ENCODE data around the gene MARK3. TPM values are rescaled to one million over a fixed set of nuclear protein-coding genes. Genes with fewer than 3 reads are reported as not detected.
"Not testable (repeated sequence)": the region's sequence is repeated elsewhere in the genome, so short reads cannot be mapped to it uniquely, and the experiment has no call there.

The MARK3 gene
- total and polyA plus RNA-seq, 5 experiments from 2014 or later, result 26.8 to 128 (median 36.5) TPM

- Mint-ChIP-seq H3K4me3 (peak overlapping the region in 1 of 10 donors; percentile 32), H3K9me3 (no peaks in the 10 kb centered on the region), H3K4me1 (peaks cover 4 to 12% (median 5%) of the 10 kb centered on the region in 4 donors), H3K27ac (peak overlapping the region in 7 of 10 donors; percentile 24 to 76 (median 50)), H3K27me3 (no peaks in the 10 kb centered on the region), H3K36me3 (peaks cover 4 to 37% (median 6%) of the 10 kb centered on the region in 3 donors)
- POLR2A ChIA-PET, result interaction anchor here (1.5 kb wide), 1 partner anchor 13 kb away, joined by 6 read pairs; the partner anchor contains the start of gene EIF5
- ATAC-seq (no peak), DNase-seq (no peak)
Observed at GRCh38 chr14:103347091-103347815, 38.0 kb upstream of the MARK3 start.

- ATAC-seq, result no peak
- POLR2A ChIA-PET, result no interaction called here
- Mint-ChIP-seq H3K36me3 (peaks cover 2 to 29% (median 4%) of the 10 kb centered on the region in 3 donors), H3K4me1 (peaks cover 0 to 10% (median 4%) of the 10 kb centered on the region in 4 donors), H3K9me3 (no peaks in the 10 kb centered on the region), H3K27me3 (no peaks in the 10 kb centered on the region), H3K27ac (no peak overlapping the region), H3K4me3 (no peak overlapping the region)
- DNase-seq, result no peak
Observed at GRCh38 chr14:103348154-103348553, 37.1 kb upstream of the MARK3 start.

GRCh38 chr14:103349982-103350381 lies 35.2 kb upstream of the MARK3 start:
- POLR2A ChIA-PET, result no interaction called here
- no peak overlapping the region for H3K4me3 Mint-ChIP-seq
- no peaks in the 10 kb centered on the region for H3K27me3 Mint-ChIP-seq
- DNase-seq (no peak), ATAC-seq (no peak)
- peaks cover 0 to 5% (median 3%) of the 10 kb centered on the region in 4 donors for H3K4me1 Mint-ChIP-seq
- no peak overlapping the region for H3K27ac Mint-ChIP-seq
- peaks cover 0 to 10% (median 4%) of the 10 kb centered on the region in 3 donors for H3K36me3 Mint-ChIP-seq
- H3K9me3 Mint-ChIP-seq, result no peaks in the 10 kb centered on the region

DNA sequence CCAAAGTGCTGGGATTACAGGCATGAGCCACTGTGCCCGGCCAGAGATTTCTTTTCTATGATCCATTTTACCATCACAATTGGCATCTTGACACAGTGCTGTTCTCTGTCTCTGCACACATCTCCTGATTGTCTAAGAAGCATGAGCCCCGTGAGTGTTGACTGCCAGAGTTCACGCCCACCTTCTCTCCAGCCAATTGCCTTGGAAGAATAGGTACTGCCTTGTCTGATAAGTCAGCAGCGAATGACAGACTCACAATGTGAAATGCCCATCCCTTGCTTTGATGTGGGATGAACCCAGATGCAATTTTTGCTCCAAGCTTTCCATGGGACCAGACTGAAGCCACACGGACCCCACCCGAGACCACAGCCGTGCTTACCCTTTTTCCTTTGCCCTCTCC lies 31.9 kb upstream of the MARK3 start:
- Mint-ChIP-seq H3K9me3 (no peaks in the 10 kb centered on the region), H3K27me3 (peaks cover 0 to 3% (median 0%) of the 10 kb centered on the region in 5 donors), H3K4me3 (no peak overlapping the region), H3K4me1 (peaks cover 0 to 5% (median under 1%) of the 10 kb centered on the region in 4 donors), H3K36me3 (no peaks in the 10 kb centered on the region), H3K27ac (no peak overlapping the region)
- ATAC-seq, result no peak
- DNase-seq, result no peak
- POLR2A ChIA-PET, result interaction anchor here (0.7 kb wide), 1 partner anchor 951 kb away, joined by 6 read pairs; no protein-coding TSS in a partner anchor

GRCh38 chr14:103354141-103354540 lies 31.1 kb upstream of the MARK3 start:
- H3K36me3 Mint-ChIP-seq, result no peaks in the 10 kb centered on the region
- POLR2A ChIA-PET, result interaction anchor here (0.7 kb wide), 1 partner anchor 952 kb away, joined by 6 read pairs; no protein-coding TSS in a partner anchor
- ATAC-seq, result no peak

DNA sequence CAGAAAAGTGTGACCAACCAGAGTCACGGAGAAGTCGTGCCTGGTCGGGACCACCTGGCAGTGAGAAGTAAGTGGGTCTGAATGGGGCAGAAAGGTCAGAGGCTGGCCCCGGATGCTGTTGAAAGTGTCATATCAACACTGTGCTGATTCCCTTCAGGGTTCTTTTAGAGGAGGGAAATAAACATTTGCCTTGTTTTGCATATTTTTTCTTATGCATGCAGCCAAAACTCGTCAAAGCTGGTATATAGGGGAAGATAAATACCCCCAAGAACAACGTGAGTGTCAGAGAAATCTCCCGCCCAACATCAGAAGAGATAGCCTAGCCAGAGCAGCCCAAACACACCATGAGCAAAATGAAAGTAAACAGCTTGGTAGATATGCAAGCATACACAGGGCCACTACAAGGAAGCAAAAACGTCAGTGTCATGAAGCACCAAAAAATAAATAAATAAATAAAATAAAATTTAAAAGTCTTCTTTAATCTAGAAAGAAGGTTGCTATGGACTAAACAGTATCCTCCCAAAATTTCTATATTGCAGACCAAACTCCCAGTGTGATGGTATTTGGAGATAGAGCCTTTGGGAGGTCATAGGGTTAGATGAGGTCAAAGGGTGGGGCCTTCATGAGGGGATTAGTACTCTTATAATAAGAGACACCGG lies 29.1 kb upstream of the MARK3 start:
- no peaks in the 10 kb centered on the region for H3K9me3 Mint-ChIP-seq
- POLR2A ChIA-PET, result interaction anchor here (0.5 to 0.7 kb wide), 2 partner anchors 10 to 14 kb away, joined by 4 to 6 read pairs; no protein-coding TSS in a partner anchor
- ATAC-seq (no peak), DNase-seq (no peak)
- peaks cover 0 to 5% (median under 1%) of the 10 kb centered on the region in 4 donors for H3K4me1 Mint-ChIP-seq
- no peak overlapping the region for H3K27ac Mint-ChIP-seq
- H3K27me3 Mint-ChIP-seq, result peaks cover 5 to 11% (median 10%) of the 10 kb centered on the region in 5 donors
- no peaks in the 10 kb centered on the region for H3K36me3 Mint-ChIP-seq
- H3K4me3 Mint-ChIP-seq, result no peak overlapping the region

More at GRCh38 chr14:103354141-103354540, 31.1 kb upstream of the MARK3 start:
- peaks cover 0 to 3% (median 0%) of the 10 kb centered on the region in 5 donors for H3K27me3 Mint-ChIP-seq
- no peaks in the 10 kb centered on the region for H3K9me3 Mint-ChIP-seq
- no peak for DNase-seq
- H3K4me3 Mint-ChIP-seq, result no peak overlapping the region
- peaks cover 0 to 5% (median under 1%) of the 10 kb centered on the region in 4 donors for H3K4me1 Mint-ChIP-seq
- no peak overlapping the region for H3K27ac Mint-ChIP-seq

GRCh38 chr14:103357552-103357951 lies 27.7 kb upstream of the MARK3 start:
- ATAC-seq, DNase-seq, H3K4me1 Mint-ChIP-seq, H3K4me3 Mint-ChIP-seq, H3K36me3 Mint-ChIP-seq: not testable (repeated sequence)
- Mint-ChIP-seq H3K9me3 (peaks cover 0 to 12% (median 3%) of the 10 kb centered on the region in 9 donors), H3K27ac (peak overlapping the region in 1 of 10 donors; percentile 82), H3K27me3 (peaks cover 7 to 11% (median 11%) of the 10 kb centered on the region in 5 donors)
- POLR2A ChIA-PET, result interaction anchor here (0.7 kb wide), 1 partner anchor 12 kb away, joined by 6 read pairs; no protein-coding TSS in a partner anchor

GRCh38 chr14:103360548-103360947 lies 24.7 kb upstream of the MARK3 start:
- Mint-ChIP-seq H3K9me3 (peaks cover 4 to 33% (median 19%) of the 10 kb centered on the region in 9 donors), H3K4me3 (no peak overlapping the region), H3K27ac (peak overlapping the region in 1 of 10 donors; percentile 29), H3K27me3 (peaks cover 7 to 17% (median 11%) of the 10 kb centered on the region in 5 donors), H3K36me3 (peaks cover 0 to 22% (median 0%) of the 10 kb centered on the region in 3 donors), H3K4me1 (peaks cover 0 to 4% (median under 1%) of the 10 kb centered on the region in 4 donors)
- POLR2A ChIA-PET, result no interaction called here
- DNase-seq (no peak), ATAC-seq (no peak)

GRCh38 chr14:103361867-103362266 lies 23.3 kb upstream of the MARK3 start:
- Mint-ChIP-seq H3K4me1 (peaks cover 0 to 2% (median under 1%) of the 10 kb centered on the region in 4 donors), H3K9me3 (peaks cover 4 to 33% (median 19%) of the 10 kb centered on the region in 9 donors), H3K27ac (no peak overlapping the region), H3K27me3 (peaks cover 7 to 17% (median 11%) of the 10 kb centered on the region in 5 donors), H3K36me3 (peaks cover 0 to 22% (median 0%) of the 10 kb centered on the region in 3 donors), H3K4me3 (no peak overlapping the region)
- POLR2A ChIA-PET, result no interaction called here
- ATAC-seq (no peak), DNase-seq (no peak)

DNA sequence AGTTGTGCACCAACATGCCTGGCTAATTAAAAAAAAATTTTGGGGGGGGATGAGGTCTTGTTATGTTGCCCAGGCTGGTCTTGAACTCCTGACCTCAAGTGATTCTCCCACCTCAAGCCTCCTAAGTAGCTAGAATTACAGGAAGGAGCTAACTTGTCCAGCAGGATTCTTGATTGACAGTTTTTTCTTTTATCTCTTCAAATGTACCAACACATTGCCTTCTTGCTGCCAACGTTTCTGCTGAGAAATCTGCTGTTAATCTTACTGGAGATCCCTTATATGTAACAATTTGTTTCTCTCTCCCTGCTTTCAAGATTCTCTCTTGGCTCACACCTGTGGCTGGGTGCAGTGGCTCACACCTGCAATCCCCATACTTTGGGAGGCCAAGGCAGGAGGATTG lies 22.4 kb upstream of the MARK3 start:
- ATAC-seq, result no peak
- peaks cover 7 to 16% (median 11%) of the 10 kb centered on the region in 5 donors for H3K27me3 Mint-ChIP-seq
- H3K9me3 Mint-ChIP-seq, result peaks cover 4 to 33% (median 19%) of the 10 kb centered on the region in 9 donors
- H3K4me3 Mint-ChIP-seq, result no peak overlapping the region
- no peak for DNase-seq
- POLR2A ChIA-PET, result no interaction called here
- H3K36me3 Mint-ChIP-seq, result peaks cover 0 to 22% (median 0%) of the 10 kb centered on the region in 3 donors
- H3K27ac Mint-ChIP-seq, result no peak overlapping the region
- H3K4me1 Mint-ChIP-seq, result no peaks in the 10 kb centered on the region

DNA sequence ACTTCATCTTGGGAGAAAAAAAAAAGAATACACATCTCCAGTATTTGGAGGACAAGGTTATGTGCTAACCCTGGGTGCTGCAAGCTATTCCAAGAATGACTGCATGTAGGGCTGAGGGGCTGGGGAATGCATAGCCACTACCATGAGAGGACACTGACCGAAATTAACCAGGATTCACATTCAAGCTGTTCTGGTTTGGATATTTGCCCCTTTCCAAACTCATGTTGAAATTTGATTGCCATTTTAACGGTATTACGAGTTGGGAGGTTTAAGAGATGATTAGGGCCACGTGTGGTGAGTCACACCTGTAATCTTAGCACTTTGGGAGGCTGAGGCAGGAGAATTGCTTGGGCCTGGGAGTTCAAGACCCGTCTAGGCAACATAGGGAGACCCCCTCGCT lies 18.5 kb upstream of the MARK3 start:
- Mint-ChIP-seq H3K9me3 (peaks cover 4 to 28% (median 18%) of the 10 kb centered on the region in 9 donors), H3K27me3 (peaks cover 0 to 10% (median under 1%) of the 10 kb centered on the region in 5 donors), H3K36me3 (peaks cover 0 to 19% (median 0%) of the 10 kb centered on the region in 3 donors), H3K4me3 (no peak overlapping the region), H3K27ac (no peak overlapping the region), H3K4me1 (no peaks in the 10 kb centered on the region)
- DNase-seq, result no peak
- no peak for ATAC-seq
- POLR2A ChIA-PET, result interaction anchor here (1.3 kb wide), 1 partner anchor 41 kb away, joined by 4 read pairs; no protein-coding TSS in a partner anchor

- ATAC-seq, result no peak
- Mint-ChIP-seq H3K9me3 (peaks cover under 1 to 17% (median 13%) of the 10 kb centered on the region in 9 donors), H3K4me1 (no peaks in the 10 kb centered on the region), H3K27me3 (peaks cover 0 to 10% (median 0%) of the 10 kb centered on the region in 5 donors), H3K27ac (peak overlapping the region in 1 of 10 donors; percentile 24), H3K36me3 (peaks cover 0 to 10% (median 0%) of the 10 kb centered on the region in 3 donors), H3K4me3 (no peak overlapping the region)
- DNase-seq, result no peak
- POLR2A ChIA-PET, result interaction anchor here (1.3 kb wide), 1 partner anchor 42 kb away, joined by 4 read pairs; no protein-coding TSS in a partner anchor
Observed at GRCh38 chr14:103367995-103368394, 17.2 kb upstream of the MARK3 start.
